ENCODE measurements around the gene FGD5.

FGD5 gene

GRCh38 chr3:14826069-14826468, 7.3 kb downstream of the FGD5 start:
- no peak for DNase-seq (ENCODE audit: extremely low read depth in 1 of 2, low read depth in 1 of 2)

GRCh38 chr3:14827776-14828175, 9.0 kb downstream of the FGD5 start:
- DNase-seq (ENCODE audit: extremely low read depth in 1 of 2, low read depth in 1 of 2), result no peak

- no peak for DNase-seq (ENCODE audit: extremely low read depth in 1 of 2, low read depth in 1 of 2)
Observed at GRCh38 chr3:14829811-14830210, 11.0 kb downstream of the FGD5 start.

GRCh38 chr3:14831916-14832450, 13.2 kb downstream of the FGD5 start:
- DNase-seq (ENCODE audit: extremely low read depth in 1 of 2, low read depth in 1 of 2), result no peak

- no peak for DNase-seq (ENCODE audit: extremely low read depth in 1 of 2, low read depth in 1 of 2)
Observed at GRCh38 chr3:14832975-14833722, 14.4 kb downstream of the FGD5 start.

GRCh38 chr3:14834121-14834520, 15.4 kb downstream of the FGD5 start:
- DNase-seq (ENCODE audit: extremely low read depth in 1 of 2, low read depth in 1 of 2), result no peak

GRCh38 chr3:14834807-14835466, 16.2 kb downstream of the FGD5 start:
- DNase-seq (ENCODE audit: extremely low read depth in 1 of 2, low read depth in 1 of 2), result no peak

GRCh38 chr3:14836049-14836468, 17.3 kb downstream of the FGD5 start:
- no peak for DNase-seq (ENCODE audit: extremely low read depth in 1 of 2, low read depth in 1 of 2)

- DNase-seq (ENCODE audit: extremely low read depth in 1 of 2, low read depth in 1 of 2), result no peak
Observed at GRCh38 chr3:14837186-14837877, 18.6 kb downstream of the FGD5 start.

GRCh38 chr3:14837878-14838258, 19.1 kb downstream of the FGD5 start:
- no peak for DNase-seq (ENCODE audit: extremely low read depth in 1 of 2, low read depth in 1 of 2)

GRCh38 chr3:14839236-14839635, 20.5 kb downstream of the FGD5 start:
- no peak for DNase-seq (ENCODE audit: extremely low read depth in 1 of 2, low read depth in 1 of 2)

- DNase-seq (ENCODE audit: extremely low read depth in 1 of 2, low read depth in 1 of 2), result no peak
Observed at GRCh38 chr3:14841836-14842235, 23.1 kb downstream of the FGD5 start.

- no peak for DNase-seq (ENCODE audit: extremely low read depth in 1 of 2, low read depth in 1 of 2)
Observed at GRCh38 chr3:14842277-14842676, 23.5 kb downstream of the FGD5 start.

- no peak for DNase-seq (ENCODE audit: extremely low read depth in 1 of 2, low read depth in 1 of 2)
Observed at GRCh38 chr3:14843321-14843720, 24.6 kb downstream of the FGD5 start.

- no peak for DNase-seq (ENCODE audit: extremely low read depth in 1 of 2, low read depth in 1 of 2)
Observed at GRCh38 chr3:14844386-14845170, 25.8 kb downstream of the FGD5 start.

- no peak for DNase-seq (ENCODE audit: extremely low read depth in 1 of 2, low read depth in 1 of 2)
Observed at GRCh38 chr3:14845180-14845579, 26.4 kb downstream of the FGD5 start.

- no peak for DNase-seq (ENCODE audit: extremely low read depth in 1 of 2, low read depth in 1 of 2)
Observed at GRCh38 chr3:14845826-14846225, 27.1 kb downstream of the FGD5 start.

GRCh38 chr3:14846226-14846880, 27.6 kb downstream of the FGD5 start:
- no peak for DNase-seq (ENCODE audit: extremely low read depth in 1 of 2, low read depth in 1 of 2)

GRCh38 chr3:14847613-14848541, 29.1 kb downstream of the FGD5 start:
- no peak for DNase-seq (ENCODE audit: extremely low read depth in 1 of 2, low read depth in 1 of 2)
